Tibial nerve (tissue), 3 donors: ENCODE data around the gene ZNF714.

ENCODE experiments used
- POLR2A ChIP-seq, 2 donors: fragments of 450-650 bp; IDR thresholded peaks; one replicate each; pipeline ENCODE4 v1.6.1; 2017; ENCODE audit warnings: antibody characterized with exemption in 2 of 2, mild to moderate bottlenecking in 2 of 2, moderate library complexity in 2 of 2
- TF ChIP-seq, protein P1 (sequence below), 5 experiments: fragments of 200-600 bp in 3 of 5; fragments of 450-650 bp in 2 of 5; sonication (generic) in 3 of 5; IDR thresholded peaks; one replicate each; pipeline ENCODE4 v1.5.1; 2016 to 2019; ENCODE audit warnings: antibody characterized with exemption in 5 of 5, mild to moderate bottlenecking in 3 of 5, moderate library complexity in 2 of 5

DNA sequence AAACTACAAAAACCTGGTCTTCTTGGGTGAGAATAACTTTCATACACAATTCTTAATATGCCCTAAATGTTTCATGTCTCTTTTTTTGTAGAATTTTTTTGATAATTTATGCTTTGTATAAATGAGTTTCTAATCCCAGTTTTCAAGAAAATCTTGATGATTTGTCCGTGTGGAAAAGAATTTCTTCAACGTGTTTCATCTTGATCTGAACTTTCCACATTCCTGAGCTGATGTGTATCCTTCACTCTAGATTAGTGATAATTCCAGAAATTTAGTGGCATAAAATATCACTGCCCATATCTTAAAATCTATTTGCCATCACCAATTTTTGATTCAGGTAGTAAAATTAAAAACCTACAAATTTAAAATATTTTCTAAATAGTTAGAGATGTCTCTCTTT, 84.4 kb downstream of the ZNF714 start:
- TF ChIP-seq, protein P1, sequence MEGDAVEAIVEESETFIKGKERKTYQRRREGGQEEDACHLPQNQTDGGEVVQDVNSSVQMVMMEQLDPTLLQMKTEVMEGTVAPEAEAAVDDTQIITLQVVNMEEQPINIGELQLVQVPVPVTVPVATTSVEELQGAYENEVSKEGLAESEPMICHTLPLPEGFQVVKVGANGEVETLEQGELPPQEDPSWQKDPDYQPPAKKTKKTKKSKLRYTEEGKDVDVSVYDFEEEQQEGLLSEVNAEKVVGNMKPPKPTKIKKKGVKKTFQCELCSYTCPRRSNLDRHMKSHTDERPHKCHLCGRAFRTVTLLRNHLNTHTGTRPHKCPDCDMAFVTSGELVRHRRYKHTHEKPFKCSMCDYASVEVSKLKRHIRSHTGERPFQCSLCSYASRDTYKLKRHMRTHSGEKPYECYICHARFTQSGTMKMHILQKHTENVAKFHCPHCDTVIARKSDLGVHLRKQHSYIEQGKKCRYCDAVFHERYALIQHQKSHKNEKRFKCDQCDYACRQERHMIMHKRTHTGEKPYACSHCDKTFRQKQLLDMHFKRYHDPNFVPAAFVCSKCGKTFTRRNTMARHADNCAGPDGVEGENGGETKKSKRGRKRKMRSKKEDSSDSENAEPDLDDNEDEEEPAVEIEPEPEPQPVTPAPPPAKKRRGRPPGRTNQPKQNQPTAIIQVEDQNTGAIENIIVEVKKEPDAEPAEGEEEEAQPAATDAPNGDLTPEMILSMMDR (IDR thresholded peaks at IDR 0.05), result no peak
- TF ChIP-seq POLR2A (IDR thresholded peaks at IDR 0.05), result no peak
